ENCODE data around the gene RNF151. TPM values are rescaled to one million over a fixed set of nuclear protein-coding genes. Genes with fewer than 3 reads are reported as not detected.
A peak's percentile ranks its signal among the peaks of the same experiment; 100 is the strongest.

Gene RNF151
- total and polyA plus RNA-seq, 2 of the 13 experiments (the other 11 are each of a cell fraction or from before 2014, with no cell fraction given), result not detected

DNA sequence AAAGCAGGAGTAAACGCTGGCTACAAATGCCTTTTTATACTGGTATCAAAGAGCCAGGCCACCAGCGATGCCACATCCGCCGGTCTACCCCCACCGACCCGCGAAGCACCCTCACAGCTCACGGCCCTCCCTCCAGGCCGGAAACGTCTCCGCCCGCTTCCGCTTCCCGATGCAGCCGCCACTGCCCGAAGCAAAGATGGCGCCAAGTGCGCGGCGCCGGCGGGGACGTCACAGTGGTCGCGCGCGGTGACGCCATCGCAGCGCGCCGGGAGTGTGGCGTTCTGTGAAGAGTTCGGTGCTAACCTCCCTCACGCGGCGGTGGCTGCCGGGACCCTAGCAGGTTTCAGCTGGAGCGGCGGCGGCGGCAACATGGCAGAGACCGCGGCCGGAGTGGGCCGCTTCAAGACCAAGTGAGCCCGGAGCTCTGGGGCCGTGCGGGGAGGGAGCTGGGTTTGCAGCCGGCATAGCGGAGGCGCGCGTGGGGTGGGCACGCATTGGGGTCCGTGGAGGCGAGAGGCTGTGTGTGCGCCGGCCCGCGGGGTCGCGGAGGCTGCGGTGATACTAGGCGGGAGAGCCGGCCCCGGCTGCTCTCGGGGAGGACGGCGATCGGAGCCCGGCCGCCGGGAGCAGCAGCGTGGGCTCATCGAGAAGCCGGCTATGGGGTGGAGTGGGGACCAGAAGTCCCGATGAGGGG, 5.3 kb downstream of the RNF151 start, which contains the start of gene TBL3 (continued):
- TF ChIP-seq ZNF460 (CRISPR knock-in tag; IDR thresholded peaks at IDR 0.05; ENCODE audit: borderline replicate concordance) (peak; percentile 34; the same call in 1 of the 2 replicates), ZBTB42 (CRISPR knock-in tag; IDR thresholded peaks at IDR 0.05) (no peak; the same call in 1 of the 2 replicates), ZNF441 (CRISPR knock-in tag; IDR thresholded peaks at IDR 0.05; ENCODE audit: borderline replicate concordance) (peak; percentile 55; the same call in 1 of the 2 replicates), JDP2 (CRISPR knock-in tag; IDR thresholded peaks at IDR 0.05; ENCODE audit: borderline replicate concordance) (no peak), TCF12 (IDR thresholded peaks at IDR 0.05) (no peak), TCF12 (CRISPR knock-in tag; IDR thresholded peaks at IDR 0.05) (peak; percentile 76; the same call in 1 of the 2 replicates), ZNF766 (CRISPR knock-in tag; IDR thresholded peaks at IDR 0.05; ENCODE audit: borderline replicate concordance) (peak; percentile 6; the same call in 1 of the 2 replicates), ZNF816 (CRISPR knock-in tag; IDR thresholded peaks at IDR 0.05; ENCODE audit: borderline replicate concordance) (0 out of 2 replicates have a peak, but pooled peaks have one; percentile 50), NFYB (CRISPR knock-in tag; IDR thresholded peaks at IDR 0.05) (peak; percentile 73), ZNF260 (CRISPR knock-in tag; IDR thresholded peaks at IDR 0.05; ENCODE audit: borderline replicate concordance, low read depth) (peak; percentile 52; the same call in 1 of the 2 replicates), ZNF598 (CRISPR knock-in tag; IDR thresholded peaks at IDR 0.05; ENCODE audit: borderline replicate concordance) (peak; percentile 63), ZSCAN9 (CRISPR knock-in tag; IDR thresholded peaks at IDR 0.05; ENCODE audit: borderline replicate concordance) (no peak), ZNF850 (CRISPR knock-in tag; conservative IDR thresholded peaks at IDR 0.05) (no peak)
- TF ChIP-seq, protein P1, sequence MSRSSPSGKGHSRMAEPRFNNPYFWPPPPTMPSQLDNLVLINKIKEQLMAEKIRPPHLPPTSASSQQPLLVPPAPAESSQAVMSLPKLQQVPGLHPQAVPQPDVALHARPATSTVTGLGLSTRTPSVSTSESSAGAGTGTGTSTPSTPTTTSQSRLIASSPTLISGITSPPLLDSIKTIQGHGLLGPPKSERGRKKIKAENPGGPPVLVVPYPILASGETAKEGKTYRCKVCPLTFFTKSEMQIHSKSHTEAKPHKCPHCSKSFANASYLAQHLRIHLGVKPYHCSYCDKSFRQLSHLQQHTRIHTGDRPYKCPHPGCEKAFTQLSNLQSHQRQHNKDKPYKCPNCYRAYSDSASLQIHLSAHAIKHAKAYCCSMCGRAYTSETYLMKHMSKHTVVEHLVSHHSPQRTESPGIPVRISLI (CRISPR knock-in tag; IDR thresholded peaks at IDR 0.05; ENCODE audit: borderline replicate concordance), result peak; percentile 40; the same call in 1 of the 2 replicates
- TF ChIP-seq, protein P2, sequence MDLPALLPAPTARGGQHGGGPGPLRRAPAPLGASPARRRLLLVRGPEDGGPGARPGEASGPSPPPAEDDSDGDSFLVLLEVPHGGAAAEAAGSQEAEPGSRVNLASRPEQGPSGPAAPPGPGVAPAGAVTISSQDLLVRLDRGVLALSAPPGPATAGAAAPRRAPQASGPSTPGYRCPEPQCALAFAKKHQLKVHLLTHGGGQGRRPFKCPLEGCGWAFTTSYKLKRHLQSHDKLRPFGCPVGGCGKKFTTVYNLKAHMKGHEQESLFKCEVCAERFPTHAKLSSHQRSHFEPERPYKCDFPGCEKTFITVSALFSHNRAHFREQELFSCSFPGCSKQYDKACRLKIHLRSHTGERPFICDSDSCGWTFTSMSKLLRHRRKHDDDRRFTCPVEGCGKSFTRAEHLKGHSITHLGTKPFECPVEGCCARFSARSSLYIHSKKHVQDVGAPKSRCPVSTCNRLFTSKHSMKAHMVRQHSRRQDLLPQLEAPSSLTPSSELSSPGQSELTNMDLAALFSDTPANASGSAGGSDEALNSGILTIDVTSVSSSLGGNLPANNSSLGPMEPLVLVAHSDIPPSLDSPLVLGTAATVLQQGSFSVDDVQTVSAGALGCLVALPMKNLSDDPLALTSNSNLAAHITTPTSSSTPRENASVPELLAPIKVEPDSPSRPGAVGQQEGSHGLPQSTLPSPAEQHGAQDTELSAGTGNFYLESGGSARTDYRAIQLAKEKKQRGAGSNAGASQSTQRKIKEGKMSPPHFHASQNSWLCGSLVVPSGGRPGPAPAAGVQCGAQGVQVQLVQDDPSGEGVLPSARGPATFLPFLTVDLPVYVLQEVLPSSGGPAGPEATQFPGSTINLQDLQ (CRISPR knock-in tag; IDR thresholded peaks at IDR 0.05), result peak; percentile 82; the same call in 1 of the 2 replicates
- TF ChIP-seq, protein P3, sequence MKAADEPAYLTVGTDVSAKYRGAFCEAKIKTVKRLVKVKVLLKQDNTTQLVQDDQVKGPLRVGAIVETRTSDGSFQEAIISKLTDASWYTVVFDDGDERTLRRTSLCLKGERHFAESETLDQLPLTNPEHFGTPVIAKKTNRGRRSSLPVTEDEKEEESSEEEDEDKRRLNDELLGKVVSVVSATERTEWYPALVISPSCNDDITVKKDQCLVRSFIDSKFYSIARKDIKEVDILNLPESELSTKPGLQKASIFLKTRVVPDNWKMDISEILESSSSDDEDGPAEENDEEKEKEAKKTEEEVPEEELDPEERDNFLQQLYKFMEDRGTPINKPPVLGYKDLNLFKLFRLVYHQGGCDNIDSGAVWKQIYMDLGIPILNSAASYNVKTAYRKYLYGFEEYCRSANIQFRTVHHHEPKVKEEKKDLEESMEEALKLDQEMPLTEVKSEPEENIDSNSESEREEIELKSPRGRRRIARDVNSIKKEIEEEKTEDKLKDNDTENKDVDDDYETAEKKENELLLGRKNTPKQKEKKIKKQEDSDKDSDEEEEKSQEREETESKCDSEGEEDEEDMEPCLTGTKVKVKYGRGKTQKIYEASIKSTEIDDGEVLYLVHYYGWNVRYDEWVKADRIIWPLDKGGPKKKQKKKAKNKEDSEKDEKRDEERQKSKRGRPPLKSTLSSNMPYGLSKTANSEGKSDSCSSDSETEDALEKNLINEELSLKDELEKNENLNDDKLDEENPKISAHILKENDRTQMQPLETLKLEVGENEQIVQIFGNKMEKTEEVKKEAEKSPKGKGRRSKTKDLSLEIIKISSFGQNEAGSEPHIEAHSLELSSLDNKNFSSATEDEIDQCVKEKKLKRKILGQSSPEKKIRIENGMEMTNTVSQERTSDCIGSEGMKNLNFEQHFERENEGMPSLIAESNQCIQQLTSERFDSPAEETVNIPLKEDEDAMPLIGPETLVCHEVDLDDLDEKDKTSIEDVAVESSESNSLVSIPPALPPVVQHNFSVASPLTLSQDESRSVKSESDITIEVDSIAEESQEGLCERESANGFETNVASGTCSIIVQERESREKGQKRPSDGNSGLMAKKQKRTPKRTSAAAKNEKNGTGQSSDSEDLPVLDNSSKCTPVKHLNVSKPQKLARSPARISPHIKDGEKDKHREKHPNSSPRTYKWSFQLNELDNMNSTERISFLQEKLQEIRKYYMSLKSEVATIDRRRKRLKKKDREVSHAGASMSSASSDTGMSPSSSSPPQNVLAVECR (CRISPR knock-in tag; IDR thresholded peaks at IDR 0.05; ENCODE audit: borderline replicate concordance), result peak; percentile 99
- TF ChIP-seq, protein P4, sequence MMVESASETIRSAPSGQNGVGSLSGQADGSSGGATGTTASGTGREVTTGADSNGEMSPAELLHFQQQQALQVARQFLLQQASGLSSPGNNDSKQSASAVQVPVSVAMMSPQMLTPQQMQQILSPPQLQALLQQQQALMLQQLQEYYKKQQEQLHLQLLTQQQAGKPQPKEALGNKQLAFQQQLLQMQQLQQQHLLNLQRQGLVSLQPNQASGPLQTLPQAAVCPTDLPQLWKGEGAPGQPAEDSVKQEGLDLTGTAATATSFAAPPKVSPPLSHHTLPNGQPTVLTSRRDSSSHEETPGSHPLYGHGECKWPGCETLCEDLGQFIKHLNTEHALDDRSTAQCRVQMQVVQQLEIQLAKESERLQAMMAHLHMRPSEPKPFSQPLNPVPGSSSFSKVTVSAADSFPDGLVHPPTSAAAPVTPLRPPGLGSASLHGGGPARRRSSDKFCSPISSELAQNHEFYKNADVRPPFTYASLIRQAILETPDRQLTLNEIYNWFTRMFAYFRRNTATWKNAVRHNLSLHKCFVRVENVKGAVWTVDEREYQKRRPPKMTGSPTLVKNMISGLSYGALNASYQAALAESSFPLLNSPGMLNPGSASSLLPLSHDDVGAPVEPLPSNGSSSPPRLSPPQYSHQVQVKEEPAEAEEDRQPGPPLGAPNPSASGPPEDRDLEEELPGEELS (CRISPR knock-in tag; IDR thresholded peaks at IDR 0.05), result peak; percentile 71

Measured in HepG2 (cell line).